K562 (cell line): Measurements from ENCODE around the gene TACC3. TPM values are rescaled to one million over a fixed set of nuclear protein-coding genes. Genes with fewer than 3 reads are reported as not detected.
A peak's percentile ranks its signal among the peaks of the same experiment; 100 is the strongest.

Source experiments
- ATAC-seq: fragments of 200-7000 bp; cut with Tn5 transposase; 3 replicates; pipeline ENCODE4 v1.9.1; 2020; ENCODE audit warnings: moderate library complexity
- BruUV-seq: library from RNA; stranded (reverse); fragments of 400-500 nt; replicated peaks from 2 replicates; lab custom pipeline; 2021; lab: Mats Ljungman, UMichigan
- CTCF ChIA-PET: fragments of 300-600 bp; formaldehyde crosslinking; extraction: SDS; loops from one replicate; lab custom pipeline; 2021; ENCODE audit warnings: low intra/inter-chr PET ratio; lab: Yijun Ruan, JAX
- POLR2A ChIA-PET: fragments of 300-600, 350-650 bp; sonication (Branson Sonifier 250); formaldehyde crosslinking; extraction: SDS; loops from one replicate; lab custom pipeline; 2021; ENCODE audit warnings: antibody characterized with exemption, inconsistent platforms; lab: Yijun Ruan, JAX
- DNase-seq, 4 experiments: peaks; one replicate each; pipeline versions ENCODE4 v3.0.0 to v3.0.0-alpha.2; 2011 to 2018; ENCODE audit warnings: low spot score in 3 of 4, mixed read lengths in 3 of 4; ENCODE audit errors: extremely low read depth in 1 of 4
- FAIRE-seq: peaks from 2 replicates; lab custom pipeline; 2011; peaks lifted over from hg19 to GRCh38; lab: Jason Lieb, UNC
- H2AFZ ChIP-seq: 2 replicates; pipeline ENCODE4 v1.6.0; 2011; ENCODE audit warnings: low read depth, low read length, control low read depth, inconsistent platforms
- H3K27ac ChIP-seq: fragments of 200-600 bp; 3 replicates; pipeline ENCODE4 v1.8.0; 2011; ENCODE audit warnings: low read depth, mild to moderate bottlenecking, control low read depth, inconsistent platforms, low read length, moderate library complexity, mixed read lengths; ENCODE audit errors: extremely low read depth
- H3K27me3 ChIP-seq, 2 experiments: fragments of 300-600 bp in 1 of 2; 2 replicates in 1 of 2; 3 replicates in 1 of 2; pipeline versions ENCODE4 v1.6.0 to v1.8.0; 2011; ENCODE audit warnings: inconsistent platforms in 2 of 2, low read length in 2 of 2, mild to moderate bottlenecking in 1 of 2, mixed read lengths in 1 of 2, moderate library complexity in 1 of 2; ENCODE audit not compliant: control insufficient read depth in 2 of 2, insufficient read depth in 2 of 2
- H3K36me3 ChIP-seq: fragments of 300-600 bp; 3 replicates; pipeline ENCODE4 v1.8.0; 2011; ENCODE audit warnings: mild to moderate bottlenecking, low read length, inconsistent platforms; ENCODE audit not compliant: control insufficient read depth, insufficient read depth
- H3K4me1 ChIP-seq, 2 experiments: fragments of 200-600 bp in 1 of 2; replicated peaks in 1 of 2; 2 replicates in 1 of 2; 3 replicates in 1 of 2; pipeline versions ENCODE4 v1.5.1 to v1.8.0; 2011; ENCODE audit warnings: inconsistent platforms in 2 of 2, low read length in 2 of 2, mild to moderate bottlenecking in 1 of 2, mixed read lengths in 1 of 2, moderate library complexity in 1 of 2; ENCODE audit not compliant: control insufficient read depth in 2 of 2, insufficient read depth in 2 of 2
- H3K4me2 ChIP-seq: 2 replicates; pipeline ENCODE4 v1.6.1; 2011; ENCODE audit warnings: low read length, control low read depth, inconsistent platforms, mixed read lengths; ENCODE audit not compliant: insufficient read depth
- H3K4me3 ChIP-seq: fragments of 200-600 bp; sonication (generic), shearing (Covaris generic); 2 replicates; pipeline ENCODE4 v1.5.1; 2016; ENCODE audit warnings: control low read depth, inconsistent platforms
- H3K79me2 ChIP-seq: fragments of 200-600 bp; 3 replicates; pipeline ENCODE4 v1.8.0; 2011; ENCODE audit warnings: low read length, inconsistent platforms; ENCODE audit not compliant: control insufficient read depth, insufficient read depth
- H3K9ac ChIP-seq, 2 experiments: 2 replicates each; pipeline versions ENCODE4 v1.6.0 to v1.6.1; 2011; ENCODE audit warnings: low read depth in 2 of 2, low read length in 2 of 2, control low read depth in 1 of 2, inconsistent platforms in 1 of 2, mild to moderate bottlenecking in 1 of 2, mixed read lengths in 1 of 2; ENCODE audit not compliant: insufficient read depth in 1 of 2
- H3K9me1 ChIP-seq: one replicate; pipeline ENCODE4 v1.6.0; 2011; ENCODE audit warnings: inconsistent platforms, mild to moderate bottlenecking, low read length, moderate library complexity; ENCODE audit not compliant: control insufficient read depth, insufficient read depth
- H3K9me3 ChIP-seq: replicated peaks from 2 replicates; pipeline ENCODE4 v1.5.1; 2011; ENCODE audit warnings: low read depth, low read length, inconsistent platforms; ENCODE audit not compliant: control insufficient read depth, insufficient read depth
- H4K20me1 ChIP-seq: replicated peaks from 2 replicates; pipeline ENCODE4 v1.6.1; 2011; ENCODE audit warnings: low read length, inconsistent platforms, mixed read lengths; ENCODE audit not compliant: control insufficient read depth, insufficient read depth
- ARID2 ChIP-seq: fragments of 450-650 bp; IDR thresholded peaks from 2 replicates; pipeline ENCODE4 v1.6.1; 2017; ENCODE audit warnings: antibody characterized with exemption, mild to moderate bottlenecking
- C11orf30 ChIP-seq: fragments of 450-650 bp; IDR thresholded peaks from 2 replicates; pipeline ENCODE4 v1.6.1; 2016; ENCODE audit warnings: low read depth, mild to moderate bottlenecking
- CHCHD3 ChIP-seq: fragments of 250-450 bp; sonication (Bioruptor Pico); IDR thresholded peaks from 2 replicates; pipeline ENCODE4 v2.1.2; 2022; ENCODE audit warnings: mild to moderate bottlenecking
- CREB5 ChIP-seq: fragments of 250-450 bp; sonication (Bioruptor Pico); IDR thresholded peaks from 2 replicates; pipeline ENCODE4 v1.5.0; 2020; ENCODE audit warnings: mild to moderate bottlenecking
- DMBX1 ChIP-seq: fragments of 250-450 bp; sonication (Bioruptor Pico); IDR thresholded peaks from 2 replicates; pipeline ENCODE4 v1.8.0; 2022; ENCODE audit warnings: inconsistent platforms, mild to moderate bottlenecking, moderate library complexity, borderline replicate concordance
- ELF1 ChIP-seq: fragments of 200-800 bp; sonication (Bioruptor generic); IDR thresholded peaks from 2 replicates; pipeline ENCODE4 v1.6.1; 2016; ENCODE audit warnings: missing genetic modification characterization, missing compliant biosample characterization
- GMEB1 ChIP-seq: fragments of 250-450 bp; sonication (Bioruptor Pico); IDR thresholded peaks from 2 replicates; pipeline ENCODE4 v1.4.0; 2020; ENCODE audit warnings: mild to moderate bottlenecking
- HOXB6 ChIP-seq: fragments of 250-450 bp; sonication (Bioruptor Pico); IDR thresholded peaks from 2 replicates; pipeline ENCODE4 v1.5.1; 2022; ENCODE audit warnings: mild to moderate bottlenecking, borderline replicate concordance
- IRF2 ChIP-seq: sonication (generic); formaldehyde crosslinking; IDR thresholded peaks from 2 replicates; pipeline ENCODE4 v1.8.1; 2022; ENCODE audit warnings: mild to moderate bottlenecking, missing genetic modification reagents
- MAFK ChIP-seq: IDR thresholded peaks from 2 replicates; pipeline ENCODE4 v1.6.1; 2011; ENCODE audit warnings: low read length, improper control_type of control experiment
- NFXL1 ChIP-seq: fragments of 450-650 bp; formaldehyde crosslinking; IDR thresholded peaks from 2 replicates; pipeline ENCODE4 v1.4.0; 2021; ENCODE audit warnings: mild to moderate bottlenecking
- PHF21A ChIP-seq: fragments of 450-650 bp; IDR thresholded peaks from 2 replicates; pipeline ENCODE4 v1.6.1; 2017; ENCODE audit warnings: low read depth, borderline replicate concordance
- PRPF4 ChIP-seq: fragments of 200-400 bp; formaldehyde crosslinking; IDR thresholded peaks from one replicate; pipeline ENCODE4 v1.6.1; 2017; ENCODE audit warnings: low read length, low read depth, mild to moderate bottlenecking; ENCODE audit not compliant: insufficient read depth, poor library complexity, severe bottlenecking
- RBM17 ChIP-seq: fragments of 200-400 bp; formaldehyde crosslinking; IDR thresholded peaks from 2 replicates; pipeline ENCODE4 v1.6.1; 2017; ENCODE audit warnings: low read depth, mild to moderate bottlenecking, low read length, borderline replicate concordance
- SMAD1 ChIP-seq: fragments of 150-350 bp; IDR thresholded peaks from 2 replicates; pipeline ENCODE4 v1.6.1; 2014; ENCODE audit warnings: low read length, low read depth; ENCODE audit not compliant: partially characterized antibody
- SP2 ChIP-seq: IDR thresholded peaks from 2 replicates; pipeline ENCODE4 v1.6.1; 2011; ENCODE audit warnings: mild to moderate bottlenecking, low read depth, low read length, moderate library complexity; ENCODE audit not compliant: poor library complexity, severe bottlenecking; ENCODE audit errors: extremely low read depth
- ZKSCAN8 ChIP-seq: fragments of 200-800 bp; sonication (Bioruptor generic); IDR thresholded peaks from 2 replicates; pipeline ENCODE4 v1.6.1; 2016; ENCODE audit warnings: missing genetic modification characterization, missing compliant biosample characterization
- ZNF551 ChIP-seq: fragments of 250-450 bp; sonication (Bioruptor Pico); IDR thresholded peaks from 2 replicates; pipeline ENCODE4 v1.5.0; 2021; ENCODE audit warnings: mild to moderate bottlenecking, moderate library complexity
- ZNF57 ChIP-seq: fragments of 450-650 bp; formaldehyde crosslinking; IDR thresholded peaks from 2 replicates; pipeline ENCODE4 v1.4.0; 2020; ENCODE audit warnings: mild to moderate bottlenecking, moderate library complexity
- WGBS: fragments of 100-300 bp; shearing (Covaris generic); methylation state at CpG from one replicate; pipeline ENCODE4 v1.1.6; 2016; ENCODE audit warnings: low coverage, mixed read lengths; ENCODE audit not compliant: insufficient coverage; ENCODE audit errors: missing lambda C conversion rate; 5-methylcytosine and 5-hydroxymethylcytosine counted together
- in situ Hi-C: fragments of 300-500 bp; cut with MboI; formaldehyde crosslinking; loops from 4 replicates; pipeline ENCODE4 v1.15.0; 2018; ENCODE audit warnings: inconsistent platforms, mixed read lengths
- intact Hi-C: fragments of 100-400 bp; cut with micrococcal nuclease; formaldehyde crosslinking; loops from 2 replicates; pipeline ENCODE4 v1.14.2; 2022
- polyA plus RNA-seq, 8 experiments: library from polyadenylated mRNA; depleted of rRNA in 4 of 8; stranded (reverse) in 5 of 8; unstranded in 3 of 8; fragments of >200 nt; fragmentation: Nextera tagmentation in 2 of 8; fragmentation: Illumina TruSeq in 1 of 8; extraction: Ambion mirVana in 2 of 8; extraction: Trizol in 1 of 8; gene quantifications; 2 replicates each; pipeline versions ENCODE4 v1.2.1 to v1.2.3, GENCODE V29; 2011 to 2014; ENCODE audit warnings: inconsistent platforms in 1 of 8, missing spikeins in 1 of 8
- total RNA-seq, 7 experiments: library from RNA; depleted of rRNA in 6 of 7; stranded (reverse); fragments of >200 nt in 6 of 7; fragmentation: Illumina TruSeq in 2 of 7; extraction: Trizol in 2 of 7; gene quantifications; 2 replicates each; pipeline versions ENCODE4 v1.2.1 to v1.2.3, GENCODE V29; 2011 to 2021; ENCODE audit warnings: low replicate concordance in 1 of 7

TACC3 gene
- total and polyA plus RNA-seq, 9 of the 15 experiments (the other 6 are each of a cell fraction or from before 2014, with no cell fraction given), result 1.9 to 122 (median 55.6) TPM

GRCh38 chr4:1683736-1684505 is 37.4 kb upstream of the TACC3 start, which contains the start of gene FAM53A:
Gene FAM53A (minus strand): TSS chr4:1684313. CDS start chr4:1668741, 15,572 bp downstream.
- ChIA-PET POLR2A (interaction anchor here (0.7 to 1.4 kb wide), 2 partner anchors 13 to 29 kb away, joined by 5 to 7 read pairs; partner anchors contain the start of gene SLBP), CTCF (no interaction called here)
- Histone ChIP-seq H3K9me3 (no peaks in the 10 kb centered on the region), H3K27ac (peak within 1 kb of the TSS; percentile 85), H2AFZ (peak within 1 kb of the TSS; percentile 84), H3K9me1 (peaks cover 3% of the 10 kb centered on the region), H3K36me3 (no peaks in the 10 kb centered on the region), H3K79me2 (no peaks in the 10 kb centered on the region), H3K9ac (peak within 1 kb of the TSS; percentile 69 to 93), H3K4me1 (peaks cover 8 to 31% of the 10 kb centered on the region in 2 experiments; a peak in 3 of 5 replicates), H4K20me1 (no peaks in the 10 kb centered on the region), H3K4me3 (peak within 1 kb of the TSS; percentile 48), H3K27me3 (no peaks in the 10 kb centered on the region), H3K4me2 (peak within 1 kb of the TSS; percentile 70)
- WGBS, result 5% methylated on average over 58 of the region's 118 CpGs
- FAIRE-seq, result peak; percentile 26
- DNase-seq, result peak; percentile 92 to 96 (median 96)
- peak; percentile 93 for ATAC-seq
- BruUV-seq, result no TSS peak
- intact Hi-C loops (no loop called here), in situ Hi-C loops (no loop called here)
- TF ChIP-seq GMEB1 (CRISPR knock-in tag) (peak; percentile 47), ZNF57 (CRISPR knock-in tag) (no peak), HOXB6 (no peak), C11orf30 (no peak), CREB5 (CRISPR knock-in tag) (no peak), PHF21A (no peak), ZKSCAN8 (no peak), IRF2 (peak; percentile 78; the same call in 1 of the 2 replicates), CHCHD3 (no peak), PRPF4 (no peak), DMBX1 (CRISPR knock-in tag) (peak; percentile 45; the same call in 1 of the 2 replicates), MAFK (no peak), ZNF551 (CRISPR knock-in tag) (no peak), NFXL1 (CRISPR knock-in tag) (no peak), RBM17 (no peak), SP2 (no peak), SMAD1 (no peak), ELF1 (tag) (no peak), ARID2 (no peak)
